IMR-90 (cell line): ENCODE results near the gene GREB1L. TPM values are rescaled to one million over a fixed set of nuclear protein-coding genes. Genes with fewer than 3 reads are reported as not detected.

ENCODE experiments used
- ATAC-seq: fragments of 200-7000 bp; cut with Tn5 transposase; 2 replicates; pipeline ENCODE4 v1.9.1; 2020; ENCODE audit warnings: low read depth, mild to moderate bottlenecking, moderate library complexity
- BruUV-seq: library from RNA; stranded (reverse); fragments of 400-500 nt; replicated peaks from 2 replicates; lab custom pipeline; 2021; lab: Mats Ljungman, UMichigan
- CTCF ChIA-PET: fragments of 300-600 bp; formaldehyde crosslinking; extraction: SDS; loops from one replicate; lab custom pipeline; 2021; ENCODE audit warnings: antibody characterized with exemption; lab: Yijun Ruan, JAX
- POLR2A ChIA-PET: fragments of 300-600 bp; sonication (Branson Sonifier 250); formaldehyde crosslinking; loops from one replicate; lab custom pipeline; 2022; ENCODE audit warnings: antibody characterized with exemption; ENCODE audit not compliant: unreplicated experiment; lab: Charles Lee
- DNase-seq: peaks from one replicate; pipeline ENCODE4 v3.0.0; 2013
- H2AFZ ChIP-seq: replicated peaks from 2 replicates; pipeline ENCODE3; 2013; ENCODE audit warnings: low read length, mild to moderate bottlenecking; ENCODE audit not compliant: poor library complexity
- H2AK5ac ChIP-seq: 2 replicates; pipeline ENCODE4 v1.6.1; 2013; ENCODE audit warnings: low read depth, low read length, inconsistent platforms
- H2AK9ac ChIP-seq: replicated peaks from 2 replicates; pipeline ENCODE3; 2013; ENCODE audit warnings: mild to moderate bottlenecking, low read depth, low read length, moderate library complexity; ENCODE audit not compliant: poor library complexity
- H2BK120ac ChIP-seq: 2 replicates; pipeline ENCODE4 v1.6.1; 2013; ENCODE audit warnings: low read depth, low read length, inconsistent platforms
- H2BK15ac ChIP-seq: 3 replicates; pipeline ENCODE4 v1.6.1; 2013; ENCODE audit warnings: low read depth, low read length, inconsistent platforms
- H2BK20ac ChIP-seq: 2 replicates; pipeline ENCODE4 v1.6.1; 2013; ENCODE audit warnings: low read depth, mild to moderate bottlenecking, inconsistent platforms, low read length, moderate library complexity
- H2BK5ac ChIP-seq: 2 replicates; pipeline ENCODE4 v1.6.1; 2013; ENCODE audit warnings: mild to moderate bottlenecking, low read depth, low read length, inconsistent platforms; ENCODE audit not compliant: poor library complexity, severe bottlenecking
- H3K14ac ChIP-seq: replicated peaks from 2 replicates; pipeline ENCODE4 v1.6.1; 2013; ENCODE audit warnings: low read depth, low read length, inconsistent platforms
- H3K18ac ChIP-seq: 2 replicates; pipeline ENCODE4 v1.6.1; 2013; ENCODE audit warnings: low read depth, low read length, control low read depth
- H3K23ac ChIP-seq: 2 replicates; pipeline ENCODE4 v1.6.1; 2013; ENCODE audit warnings: low read depth, low read length, inconsistent platforms
- H3K27ac ChIP-seq: 2 replicates; pipeline ENCODE4 v1.5.1; 2013; ENCODE audit warnings: mild to moderate bottlenecking, control low read depth, low read length; ENCODE audit not compliant: insufficient read depth
- H3K27me3 ChIP-seq: 2 replicates; pipeline ENCODE4 v1.6.1; 2013; ENCODE audit warnings: low read length; ENCODE audit not compliant: control insufficient read depth, insufficient read depth
- H3K36me3 ChIP-seq: 2 replicates; pipeline ENCODE4 v1.6.1; 2013; ENCODE audit warnings: low read length, mixed read lengths; ENCODE audit not compliant: control insufficient read depth, insufficient read depth
- H3K4ac ChIP-seq: 2 replicates; pipeline ENCODE4 v1.6.1; 2013; ENCODE audit warnings: low read depth, low read length, inconsistent platforms
- H3K4me1 ChIP-seq: 2 replicates; pipeline ENCODE4 v1.6.1; 2013; ENCODE audit warnings: low read length, mixed read lengths; ENCODE audit not compliant: control insufficient read depth, insufficient read depth
- H3K4me2 ChIP-seq: 2 replicates; pipeline ENCODE4 v1.6.1; 2013; ENCODE audit warnings: low read depth, mild to moderate bottlenecking, control low read depth, low read length, moderate library complexity
- H3K4me3 ChIP-seq: 2 replicates; pipeline ENCODE4 v1.5.1; 2013; ENCODE audit warnings: low read depth, mild to moderate bottlenecking, control low read depth, low read length, moderate library complexity; ENCODE audit not compliant: insufficient read depth
- H3K56ac ChIP-seq: 2 replicates; pipeline ENCODE4 v1.6.1; 2013; ENCODE audit warnings: low read length, inconsistent platforms; ENCODE audit not compliant: insufficient read depth; ENCODE audit errors: extremely low read depth
- H3K79me1 ChIP-seq, 2 experiments: 2 replicates each; pipeline ENCODE4 v1.6.1; 2013; ENCODE audit warnings: low read length in 2 of 2, inconsistent platforms in 1 of 2, low read depth in 1 of 2
- H3K9ac ChIP-seq: 2 replicates; pipeline ENCODE4 v1.6.1; 2013; ENCODE audit warnings: low read depth, low read length, control low read depth
- H3K9me1 ChIP-seq: 2 replicates; pipeline ENCODE4 v1.6.1; 2013; ENCODE audit warnings: low read length, inconsistent platforms; ENCODE audit not compliant: insufficient read depth
- H3K9me3 ChIP-seq: 2 replicates; pipeline ENCODE4 v1.6.1; 2013; ENCODE audit warnings: low read length; ENCODE audit not compliant: control insufficient read depth, insufficient read depth
- H4K20me1 ChIP-seq: 2 replicates; pipeline ENCODE4 v1.6.1; 2013; ENCODE audit warnings: low read length, inconsistent platforms; ENCODE audit not compliant: insufficient read depth
- H4K5ac ChIP-seq: 2 replicates; pipeline ENCODE4 v1.6.1; 2013; ENCODE audit warnings: mild to moderate bottlenecking, low read depth, low read length, control low read depth
- H4K8ac ChIP-seq, 2 experiments: 2 replicates each; pipeline ENCODE4 v1.6.1; 2013; ENCODE audit warnings: low read depth in 2 of 2, low read length in 2 of 2, control low read depth in 1 of 2, inconsistent platforms in 1 of 2
- H4K91ac ChIP-seq: 2 replicates; pipeline ENCODE4 v1.6.1; 2013; ENCODE audit warnings: low read depth, low read length, inconsistent platforms; ENCODE audit not compliant: insufficient read depth
- BHLHE40 ChIP-seq: fragments of 150-350 bp; IDR thresholded peaks from 2 replicates; pipeline ENCODE4 v1.6.1; 2016; ENCODE audit warnings: mild to moderate bottlenecking, low read depth, low read length
- CEBPB ChIP-seq: IDR thresholded peaks from 2 replicates; pipeline ENCODE4 v1.6.1; 2012; ENCODE audit warnings: low read depth, low read length, improper control_type of control experiment
- CHD1 ChIP-seq: IDR thresholded peaks from 2 replicates; pipeline ENCODE4 v1.6.1; 2012; ENCODE audit warnings: low read depth, low read length, improper control_type of control experiment
- MAZ ChIP-seq: IDR thresholded peaks from 2 replicates; pipeline ENCODE4 v1.6.1; 2012; ENCODE audit warnings: low read depth, mild to moderate bottlenecking, low read length, improper control_type of control experiment, moderate library complexity, borderline replicate concordance
- MXI1 ChIP-seq: IDR thresholded peaks from 2 replicates; pipeline ENCODE4 v1.6.1; 2012; ENCODE audit warnings: low read depth, mild to moderate bottlenecking, low read length, moderate library complexity, borderline replicate concordance
- POLR2A ChIP-seq: IDR thresholded peaks from 2 replicates; pipeline ENCODE4 v1.6.1; 2012; ENCODE audit warnings: mild to moderate bottlenecking, low read depth, low read length
- RAD21 ChIP-seq: IDR thresholded peaks from 2 replicates; pipeline ENCODE4 v1.6.1; 2012; ENCODE audit warnings: low read length, improper control_type of control experiment
- RCOR1 ChIP-seq: IDR thresholded peaks from 2 replicates; pipeline ENCODE4 v1.6.1; 2012; ENCODE audit warnings: mild to moderate bottlenecking, low read length, improper control_type of control experiment; ENCODE audit not compliant: insufficient replicate concordance
- RFX5 ChIP-seq: IDR thresholded peaks from 2 replicates; pipeline ENCODE4 v1.8.0; 2012; ENCODE audit warnings: low read depth, mild to moderate bottlenecking, low read length, moderate library complexity
- SMC3 ChIP-seq: fragments of 150-350 bp; IDR thresholded peaks from 2 replicates; pipeline ENCODE4 v1.6.1; 2016; ENCODE audit warnings: low read depth, mild to moderate bottlenecking, antibody characterized with exemption, low read length, moderate library complexity
- WGBS, 2 experiments: methylation state at CpG; one replicate each; pipeline versions ENCODE4 v1.1.5 to v1.1.7; 2013; ENCODE audit warnings: missing lambda C conversion rate in 2 of 2; ENCODE audit not compliant: insufficient read length in 1 of 2; ENCODE audit errors: extremely low coverage in 2 of 2; 5-methylcytosine and 5-hydroxymethylcytosine counted together
- dilution Hi-C: fragments of 300-500 bp; cut with HindIII; formaldehyde crosslinking; loops from one replicate; pipeline ENCODE4 v1.14.3; 2018; ENCODE audit warnings: low sequenced_read_pairs; ENCODE audit not compliant: unreplicated experiment
- in situ Hi-C: fragments of 300-500 bp; cut with MboI; formaldehyde crosslinking; loops from 3 replicates; pipeline ENCODE4 v1.14.3; 2019; ENCODE audit warnings: low sequenced_read_pairs, inconsistent platforms, mixed read lengths
- intact Hi-C: fragments of 100-400 bp; cut with micrococcal nuclease; formaldehyde crosslinking; loops from 2 replicates; pipeline ENCODE4 v1.10.0; 2022
- polyA plus RNA-seq, 3 experiments: library from polyadenylated mRNA; depleted of rRNA; stranded (reverse); fragments of >200 nt; gene quantifications; 2 replicates each; pipeline ENCODE4 v1.2.3, GENCODE V29; 2012; ENCODE audit warnings: low replicate concordance in 1 of 3
- total RNA-seq: library from RNA; depleted of rRNA; stranded (reverse); fragments of >200 nt; gene quantifications from 2 replicates; pipeline ENCODE4 v1.2.3, GENCODE V29; 2012
- TF ChIP-seq, protein P1 (sequence below): fragments of 150-350 bp; IDR thresholded peaks from 2 replicates; pipeline ENCODE4 v1.6.1; 2017; ENCODE audit warnings: mild to moderate bottlenecking, antibody characterized with exemption, low read length, low read depth
- TF ChIP-seq, protein P2 (sequence below): fragments of 150-350 bp; IDR thresholded peaks from 2 replicates; pipeline ENCODE4 v1.6.1; 2016; ENCODE audit warnings: low read depth, mild to moderate bottlenecking, low read length, moderate library complexity, borderline replicate concordance

Gene GREB1L
- total and polyA plus RNA-seq, 2 of the 4 experiments (the other 2 are of a cell fraction): under 0.01 to 0.02 TPM

DNA sequence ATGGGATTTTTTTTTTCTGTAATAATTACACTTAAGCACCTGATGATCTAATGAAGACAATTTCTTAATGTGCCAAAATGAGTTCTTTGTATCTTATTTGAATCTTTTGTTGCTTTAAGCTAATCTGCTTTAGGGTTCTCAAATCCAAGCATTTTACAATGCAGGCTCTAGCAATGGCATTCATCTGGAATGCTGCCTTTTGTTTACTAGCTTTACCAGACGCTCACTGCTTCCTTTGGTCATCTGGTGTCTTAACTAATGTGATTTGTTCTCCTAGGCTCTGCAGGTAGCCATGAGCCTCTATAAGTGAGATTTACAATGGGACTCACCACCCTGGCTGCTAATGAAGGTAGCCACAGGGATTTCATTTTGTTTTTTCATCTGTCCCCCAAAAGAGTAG, 100.3 kb downstream of the GREB1L start:
- no peak overlapping the region for H2BK20ac ChIP-seq
- intact Hi-C loops: no loop called here
- no CpG with 5 or more reads among the region's 1 CpG for WGBS, 2 experiments

More for the DNA sequence above, 100.3 kb downstream of the GREB1L start:
- Histone ChIP-seq H2BK15ac (no peak overlapping the region), H3K4ac (no peak overlapping the region), H3K18ac (no peak overlapping the region), H3K27ac (no peak overlapping the region), H4K8ac (no peak overlapping the region), H3K9me1 (no peaks in the 10 kb centered on the region), H3K36me3 (no peaks in the 10 kb centered on the region), H3K27me3 (peaks cover 8% of the 10 kb centered on the region), H3K9me3 (no peaks in the 10 kb centered on the region), H2BK120ac (no peak overlapping the region), H3K9ac (no peak overlapping the region), H3K14ac (no peak overlapping the region), H3K56ac (no peak overlapping the region), H3K4me2 (no peak overlapping the region), H4K5ac (no peak overlapping the region), H2AK5ac (no peak overlapping the region), H3K4me1 (no peaks in the 10 kb centered on the region), H4K20me1 (no peaks in the 10 kb centered on the region), H2AFZ (no peak overlapping the region), H4K91ac (no peak overlapping the region), H3K23ac (no peak overlapping the region), H3K79me1 (no peaks in the 10 kb centered on the region), H2BK5ac (no peak overlapping the region), H2AK9ac (no peak overlapping the region), H3K4me3 (no peak overlapping the region)
- in situ Hi-C loops: no loop called here
- DNase-seq (no peak), ATAC-seq (no peak)
- TF ChIP-seq, protein P1, sequence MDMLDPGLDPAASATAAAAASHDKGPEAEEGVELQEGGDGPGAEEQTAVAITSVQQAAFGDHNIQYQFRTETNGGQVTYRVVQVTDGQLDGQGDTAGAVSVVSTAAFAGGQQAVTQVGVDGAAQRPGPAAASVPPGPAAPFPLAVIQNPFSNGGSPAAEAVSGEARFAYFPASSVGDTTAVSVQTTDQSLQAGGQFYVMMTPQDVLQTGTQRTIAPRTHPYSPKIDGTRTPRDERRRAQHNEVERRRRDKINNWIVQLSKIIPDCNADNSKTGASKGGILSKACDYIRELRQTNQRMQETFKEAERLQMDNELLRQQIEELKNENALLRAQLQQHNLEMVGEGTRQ: no peak
- TF ChIP-seq CEBPB (no peak), CHD1 (no peak), RCOR1 (no peak), RAD21 (no peak), BHLHE40 (no peak), POLR2A (no peak), MXI1 (no peak), RFX5 (no peak), MAZ (no peak), SMC3 (no peak)
- TF ChIP-seq, protein P2, sequence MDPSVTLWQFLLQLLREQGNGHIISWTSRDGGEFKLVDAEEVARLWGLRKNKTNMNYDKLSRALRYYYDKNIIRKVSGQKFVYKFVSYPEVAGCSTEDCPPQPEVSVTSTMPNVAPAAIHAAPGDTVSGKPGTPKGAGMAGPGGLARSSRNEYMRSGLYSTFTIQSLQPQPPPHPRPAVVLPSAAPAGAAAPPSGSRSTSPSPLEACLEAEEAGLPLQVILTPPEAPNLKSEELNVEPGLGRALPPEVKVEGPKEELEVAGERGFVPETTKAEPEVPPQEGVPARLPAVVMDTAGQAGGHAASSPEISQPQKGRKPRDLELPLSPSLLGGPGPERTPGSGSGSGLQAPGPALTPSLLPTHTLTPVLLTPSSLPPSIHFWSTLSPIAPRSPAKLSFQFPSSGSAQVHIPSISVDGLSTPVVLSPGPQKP: no peak
- no TSS peak for BruUV-seq
- dilution Hi-C loops: no loop called here
- ChIA-PET CTCF (no interaction called here), POLR2A (no interaction called here)
